HG02973 (cell line): ENCODE results near the gene RAB26.
A peak's percentile ranks its signal among the peaks of the same experiment; 100 is the strongest.

Source experiments
- ATAC-seq: cut with Tn5 transposase; IDR thresholded peaks from one replicate; pipeline ENCODE4 v1.9.1; 2021; ENCODE audit warnings: moderate library complexity; ENCODE audit not compliant: unreplicated experiment

Gene RAB26

GRCh38 chr16:2142942-2143877, 5.2 kb upstream of the RAB26 start:
- no peak for ATAC-seq

- no peak for ATAC-seq
Observed at GRCh38 chr16:2143878-2144485, 4.4 kb upstream of the RAB26 start.

GRCh38 chr16:2145843-2146242, 2.6 kb upstream of the RAB26 start:
- ATAC-seq, result no peak

GRCh38 chr16:2147378-2147777, 1.0 kb upstream of the RAB26 start:
- ATAC-seq, result no peak

- ATAC-seq, result no peak
Observed at GRCh38 chr16:2148714-2149629, 547 bp downstream of the RAB26 start.

GRCh38 chr16:2149630-2150417, 1.4 kb downstream of the RAB26 start:
- ATAC-seq, result no peak

GRCh38 chr16:2150418-2151187, 2.2 kb downstream of the RAB26 start:
- ATAC-seq, result no peak

- ATAC-seq, result no peak
Observed at GRCh38 chr16:2151188-2152091, 3.0 kb downstream of the RAB26 start.

GRCh38 chr16:2152695-2153506, 4.5 kb downstream of the RAB26 start:
- ATAC-seq, result no peak

DNA sequence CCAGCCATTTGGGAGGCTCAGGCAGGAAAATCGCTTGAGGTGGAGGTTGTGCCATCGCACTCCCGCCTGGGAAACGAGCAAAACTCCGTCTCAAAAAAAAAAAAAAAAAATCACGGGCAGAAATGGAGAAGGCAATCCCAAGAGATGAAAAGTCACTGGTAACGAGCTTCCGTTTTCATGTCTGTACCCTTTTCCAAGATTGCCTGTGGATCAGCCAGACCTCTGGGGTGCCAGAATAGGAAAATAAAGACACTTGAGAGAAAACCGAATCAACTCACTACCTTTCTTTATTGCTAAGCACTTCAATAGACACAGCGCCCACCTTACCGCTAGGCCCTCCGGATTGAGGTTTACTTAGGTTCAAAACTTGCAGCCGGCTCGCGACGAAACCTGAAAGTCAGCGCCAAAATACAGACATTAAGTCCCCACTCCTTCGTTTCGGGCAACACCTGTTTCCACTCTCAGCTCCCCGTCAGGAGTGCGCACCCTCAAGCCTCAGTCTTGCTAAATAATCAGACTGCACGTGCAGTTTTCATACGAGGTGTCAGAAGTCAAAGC, 6.2 kb downstream of the RAB26 start:
- no peak for ATAC-seq

- ATAC-seq, result peak; percentile 77
Observed at GRCh38 chr16:2155091-2155950, 6.9 kb downstream of the RAB26 start, which contains the start of gene TRAF7. TRAF7 (plus strand) TSS chr16:2155782; CDS start chr16:2163921, 8,139 bp downstream.

DNA sequence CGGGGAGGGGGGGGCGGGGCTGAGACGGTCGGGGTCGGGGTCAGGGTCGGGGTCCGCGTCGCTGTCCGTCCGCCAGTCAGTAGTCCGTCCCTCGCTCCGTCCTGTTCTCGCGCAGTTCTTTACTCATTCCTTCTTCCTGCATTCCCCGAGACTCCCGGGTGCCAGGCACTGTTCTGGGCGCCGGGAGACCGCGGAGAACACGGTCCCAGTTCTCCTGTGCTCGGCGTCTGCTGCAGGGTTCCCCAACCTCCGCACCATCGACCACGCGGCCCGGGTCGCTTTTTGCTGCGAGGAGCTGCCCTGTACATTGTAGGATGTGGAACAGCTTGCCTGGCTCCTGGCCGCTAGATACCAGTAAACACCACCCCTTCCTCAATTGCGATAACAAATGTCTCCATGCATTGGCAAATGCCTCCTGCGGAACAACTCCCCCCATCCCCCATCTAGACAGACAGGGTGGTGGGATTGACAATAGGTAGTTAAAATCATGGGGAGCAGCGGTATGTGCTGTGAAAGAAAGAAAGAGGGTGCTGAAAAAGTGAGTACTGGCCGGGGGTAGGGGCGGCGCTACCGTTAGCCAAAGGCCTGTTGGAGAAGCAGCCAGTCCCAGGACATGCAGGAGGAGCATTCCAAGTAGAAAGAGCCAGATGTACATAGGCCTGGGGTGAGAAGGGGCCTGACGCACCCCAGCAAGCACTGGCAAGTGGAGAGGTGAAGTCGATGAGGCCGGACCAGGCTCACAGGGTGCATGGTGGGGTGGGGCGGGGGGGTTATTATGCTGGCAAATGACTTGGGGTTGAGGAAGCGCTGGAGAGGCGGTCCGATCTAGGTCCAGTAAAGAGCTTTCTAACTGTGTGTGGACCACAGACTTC, 7.8 kb downstream of the RAB26 start:
- ATAC-seq, result no peak

GRCh38 chr16:2156849-2157224, 8.4 kb downstream of the RAB26 start:
- no peak for ATAC-seq

- no peak for ATAC-seq
Observed at GRCh38 chr16:2157480-2158261, 9.2 kb downstream of the RAB26 start.

DNA sequence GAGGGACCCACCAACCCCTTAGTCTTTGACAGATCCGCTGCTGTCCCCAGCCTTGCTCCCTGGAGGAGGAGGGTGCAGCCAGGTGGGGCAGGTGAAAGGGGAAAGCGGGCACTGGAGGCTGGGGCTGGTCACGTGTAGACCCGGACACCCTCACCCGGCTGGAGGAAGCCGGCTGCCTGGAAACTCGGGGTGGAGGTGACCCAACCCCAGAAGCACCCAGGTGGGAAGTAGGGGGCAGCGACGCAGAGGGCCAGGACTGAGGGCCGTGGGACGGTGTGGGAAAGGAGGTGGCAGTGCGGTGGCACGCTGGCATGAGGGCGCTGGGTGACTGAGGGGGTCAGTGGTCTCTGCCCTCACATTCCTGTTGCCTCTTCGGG, 9.8 kb downstream of the RAB26 start:
- ATAC-seq, result no peak
